GM19025 (cell line): ENCODE results near the gene LRP2BP.
A peak's percentile ranks its signal among the peaks of the same experiment; 100 is the strongest.

Experiments
- ATAC-seq: cut with Tn5 transposase; IDR thresholded peaks from one replicate; pipeline ENCODE4 v1.9.1; 2021; ENCODE audit warnings: mild to moderate bottlenecking, low read depth, moderate library complexity; ENCODE audit not compliant: unreplicated experiment

Gene LRP2BP

GRCh38 chr4:185395238-185395955 lies at the start of gene LRP2BP:
Gene LRP2BP, minus strand, starts transcription at chr4:185395924. Its CDS starts 17,738 bp downstream, at chr4:185378186.
- no peak for ATAC-seq

DNA sequence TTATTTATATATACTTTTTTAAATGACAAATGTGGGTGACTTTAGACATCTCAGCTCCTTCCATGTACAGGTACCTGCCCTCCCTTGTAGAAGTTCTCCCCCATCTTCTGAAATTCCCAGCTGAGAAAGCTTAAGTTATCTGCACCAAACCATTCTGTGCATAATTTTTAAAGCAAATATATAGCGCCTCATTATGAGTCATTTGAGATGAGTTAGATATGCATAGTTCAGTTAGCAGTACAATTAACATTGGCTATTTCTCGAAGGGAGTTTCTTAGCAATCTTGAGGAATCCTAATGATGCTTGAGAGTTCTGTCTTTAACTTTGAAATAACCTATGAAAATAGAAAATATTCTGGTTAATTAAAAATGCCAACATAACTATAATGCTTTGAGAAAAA lies 49.5 kb upstream of the LRP2BP start:
- no peak for ATAC-seq

GRCh38 chr4:185441479-185441878 lies 45.8 kb upstream of the LRP2BP start:
- no peak for ATAC-seq

DNA sequence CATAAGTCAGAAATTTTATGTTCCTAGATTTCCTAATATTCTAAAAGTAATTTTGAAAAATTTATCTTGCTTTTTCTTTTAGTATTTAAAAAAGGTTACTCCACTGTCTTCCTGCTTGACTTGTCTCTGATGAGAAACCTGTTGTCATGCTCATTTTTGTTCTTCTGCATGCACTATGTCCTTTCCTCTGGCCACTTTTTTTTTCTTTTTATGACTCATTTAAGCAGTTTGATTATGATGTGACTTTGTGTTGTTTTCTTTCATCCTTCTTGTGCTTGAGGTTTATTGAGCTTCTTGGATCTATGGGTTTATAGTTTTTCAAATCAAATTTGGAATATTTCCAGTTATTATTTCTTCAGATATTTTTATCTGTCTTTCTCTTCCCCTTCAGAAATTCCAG lies 42.1 kb upstream of the LRP2BP start:
- ATAC-seq = no peak

DNA sequence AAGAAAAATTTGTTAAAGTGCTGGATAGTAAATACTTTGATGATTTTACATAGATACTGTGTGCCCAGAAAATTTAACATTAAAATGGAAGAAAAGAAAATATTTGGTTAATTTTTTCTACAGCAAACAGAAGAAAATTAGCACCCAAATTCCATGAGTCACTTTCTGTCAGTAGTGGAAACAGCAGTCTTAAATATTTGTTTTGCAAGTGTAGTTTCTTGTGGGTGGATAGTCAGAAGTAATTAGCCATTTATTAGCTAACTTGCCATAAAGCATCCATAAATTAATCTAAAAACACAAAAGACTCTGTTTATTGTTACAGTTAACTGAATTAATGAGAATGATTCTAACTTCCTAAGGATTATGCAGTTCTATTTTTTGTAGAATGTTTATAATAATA lies 39.7 kb upstream of the LRP2BP start:
- ATAC-seq = no peak

DNA sequence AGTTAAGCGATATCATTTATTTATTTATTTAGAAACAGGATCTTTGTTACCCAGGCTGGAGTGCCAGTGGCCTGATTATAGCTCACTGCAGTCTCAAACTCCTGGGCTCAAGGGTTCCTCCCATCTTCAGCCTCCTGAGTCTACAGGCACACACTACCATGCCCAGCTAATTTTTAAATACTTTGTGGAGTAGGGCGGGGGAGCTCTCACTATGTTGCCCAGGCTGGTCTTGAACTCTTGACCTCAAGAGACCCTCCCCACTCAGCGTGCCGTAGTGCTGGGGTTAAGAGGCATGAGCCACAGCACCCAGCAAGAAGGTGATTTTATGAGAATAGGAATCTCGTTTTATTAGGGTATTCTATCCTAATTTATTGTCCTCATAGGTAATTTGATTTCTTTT lies 33.9 kb upstream of the LRP2BP start:
- ATAC-seq = no peak

GRCh38 chr4:185426960-185427688 lies 31.4 kb upstream of the LRP2BP start:
- ATAC-seq = no peak

GRCh38 chr4:185425647-185426352 lies 30.1 kb upstream of the LRP2BP start, which contains the start of gene UFSP2:
Gene UFSP2, minus strand, starts transcription at chr4:185425964. Its CDS starts 96 bp downstream, at chr4:185425868.
- peak; percentile 95 for ATAC-seq

DNA sequence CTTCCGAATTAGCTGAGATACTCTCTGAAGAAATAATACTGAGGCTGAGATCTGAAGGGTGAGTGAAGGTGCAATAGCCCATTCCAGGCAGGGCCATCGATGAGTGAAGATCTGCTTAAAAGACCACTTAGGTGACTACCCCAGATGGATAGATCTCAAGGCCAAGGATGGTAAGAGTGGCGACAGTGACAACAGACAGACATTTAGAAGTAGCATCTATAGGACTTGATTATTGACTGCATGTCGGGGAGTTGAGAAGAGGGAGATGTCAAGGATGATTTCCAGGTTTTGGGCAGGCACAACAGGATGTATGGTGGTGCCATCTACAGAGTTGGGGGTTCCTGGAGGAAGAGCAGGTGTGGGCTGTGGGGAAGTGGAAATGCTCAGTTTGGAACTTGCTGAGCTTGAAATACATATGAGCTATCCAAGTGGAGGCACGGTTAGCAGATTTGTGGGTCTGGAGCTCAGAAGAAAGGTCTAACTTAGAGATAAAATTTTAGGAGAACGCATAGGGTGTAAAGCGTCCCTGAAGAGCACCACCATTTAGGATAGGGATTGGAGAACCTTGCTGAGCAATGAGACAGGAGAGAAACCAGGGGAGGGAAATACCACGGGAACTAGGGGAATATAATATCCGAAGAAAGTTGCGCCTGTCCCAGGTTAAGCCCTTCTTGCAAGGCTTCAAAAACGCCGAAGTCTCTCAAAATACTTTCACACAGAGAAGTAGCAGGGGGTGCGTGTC lies 29.4 kb upstream of the LRP2BP start:
- ATAC-seq = no peak

- ATAC-seq = no peak
Measured at GRCh38 chr4:185421366-185422124, 25.8 kb upstream of the LRP2BP start.

GRCh38 chr4:185416955-185417354 lies 21.2 kb upstream of the LRP2BP start:
- no peak for ATAC-seq

- ATAC-seq = no peak
Measured at GRCh38 chr4:185412412-185412811, 16.7 kb upstream of the LRP2BP start.

- no peak for ATAC-seq
Measured at GRCh38 chr4:185411849-185412248, 16.1 kb upstream of the LRP2BP start.

DNA sequence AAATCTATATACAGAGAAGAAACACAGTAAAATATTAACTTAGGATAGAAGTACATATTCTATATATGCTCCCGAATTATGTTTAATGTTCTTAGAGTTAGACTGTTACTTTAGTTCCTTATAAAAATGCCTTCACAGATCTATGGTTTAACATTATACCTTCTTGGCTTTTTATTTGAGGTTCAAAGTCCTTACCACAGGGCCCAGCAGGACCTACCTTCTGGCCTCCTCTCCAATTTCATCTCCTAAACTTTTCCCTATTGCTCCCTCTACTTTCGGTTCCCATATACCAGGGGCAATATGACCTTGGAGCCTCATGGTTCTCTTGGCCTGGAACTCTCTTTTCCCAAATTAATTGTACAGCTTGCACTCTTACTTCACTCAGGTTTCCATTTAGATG lies 12.7 kb upstream of the LRP2BP start:
- ATAC-seq = no peak

DNA sequence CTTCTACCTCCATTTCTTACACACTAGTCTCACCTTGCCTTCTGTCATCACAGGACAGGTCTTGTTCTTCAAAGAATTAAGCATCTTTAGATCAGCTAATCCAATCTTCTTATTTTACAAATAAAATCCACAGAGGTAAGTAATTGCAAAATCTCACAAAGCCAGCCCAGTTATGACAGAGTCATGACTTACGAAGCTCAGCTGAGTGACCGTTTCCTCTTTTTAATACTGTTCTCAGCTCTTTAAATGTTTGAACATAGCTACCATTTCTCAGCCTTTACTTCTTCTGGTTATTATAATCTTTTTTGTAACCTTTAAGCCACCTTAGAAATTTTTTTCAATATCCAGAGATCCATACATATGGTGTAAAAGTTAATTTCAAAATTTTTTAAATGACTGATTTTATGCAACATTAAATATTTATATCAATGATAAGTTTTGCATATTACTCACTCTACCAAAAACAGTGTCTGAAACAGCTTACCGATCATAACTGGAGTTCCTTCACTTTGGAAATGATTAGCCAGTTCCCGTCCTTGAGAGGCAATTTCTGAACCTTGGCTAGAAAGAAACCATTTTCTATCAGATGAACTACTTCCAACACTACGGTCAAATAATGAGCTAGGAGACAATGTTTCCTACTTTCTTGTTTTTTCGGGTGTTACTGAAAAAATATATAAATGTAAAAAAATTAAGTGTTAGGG lies 9.7 kb upstream of the LRP2BP start:
- no peak for ATAC-seq

DNA sequence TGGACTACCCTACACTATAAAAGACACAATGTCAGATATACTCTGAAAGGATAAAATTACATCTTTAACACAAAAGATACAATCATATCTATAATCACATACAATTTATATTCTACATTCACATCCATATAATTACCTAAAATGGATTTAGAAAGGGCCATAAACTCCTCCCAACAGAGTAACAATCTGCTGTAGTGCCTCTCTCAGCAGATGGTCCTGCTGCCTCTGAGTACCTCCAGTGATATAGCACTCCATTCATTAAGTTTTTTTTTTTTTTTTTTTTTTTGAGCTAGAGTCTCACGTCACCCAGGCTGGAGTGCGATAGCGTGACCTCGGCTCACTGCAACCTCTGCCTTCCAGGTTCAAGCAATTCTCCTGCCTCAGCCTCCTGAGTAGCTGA lies 8.3 kb upstream of the LRP2BP start:
- ATAC-seq = no peak

DNA sequence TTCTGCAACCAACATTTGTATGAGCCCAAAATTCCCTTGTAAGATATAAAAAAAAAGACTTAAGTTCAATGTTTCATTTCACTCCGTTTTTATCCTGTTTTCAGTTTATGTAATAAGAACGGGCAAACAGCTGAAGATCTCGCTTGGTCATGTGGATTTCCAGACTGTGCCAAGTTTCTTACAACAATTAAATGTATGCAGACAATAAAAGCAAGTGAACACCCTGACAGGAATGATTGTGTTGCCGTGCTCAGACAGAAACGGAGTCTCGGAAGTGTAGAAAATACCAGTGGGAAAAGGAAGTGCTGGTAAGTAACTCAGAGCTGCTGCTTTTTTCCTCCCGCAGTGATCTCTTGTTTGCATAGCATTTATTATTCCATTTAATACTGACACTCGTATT lies 3.7 kb upstream of the LRP2BP start:
- ATAC-seq = no peak

- no peak for ATAC-seq
Measured at GRCh38 chr4:185398618-185399017, 2.9 kb upstream of the LRP2BP start.

DNA sequence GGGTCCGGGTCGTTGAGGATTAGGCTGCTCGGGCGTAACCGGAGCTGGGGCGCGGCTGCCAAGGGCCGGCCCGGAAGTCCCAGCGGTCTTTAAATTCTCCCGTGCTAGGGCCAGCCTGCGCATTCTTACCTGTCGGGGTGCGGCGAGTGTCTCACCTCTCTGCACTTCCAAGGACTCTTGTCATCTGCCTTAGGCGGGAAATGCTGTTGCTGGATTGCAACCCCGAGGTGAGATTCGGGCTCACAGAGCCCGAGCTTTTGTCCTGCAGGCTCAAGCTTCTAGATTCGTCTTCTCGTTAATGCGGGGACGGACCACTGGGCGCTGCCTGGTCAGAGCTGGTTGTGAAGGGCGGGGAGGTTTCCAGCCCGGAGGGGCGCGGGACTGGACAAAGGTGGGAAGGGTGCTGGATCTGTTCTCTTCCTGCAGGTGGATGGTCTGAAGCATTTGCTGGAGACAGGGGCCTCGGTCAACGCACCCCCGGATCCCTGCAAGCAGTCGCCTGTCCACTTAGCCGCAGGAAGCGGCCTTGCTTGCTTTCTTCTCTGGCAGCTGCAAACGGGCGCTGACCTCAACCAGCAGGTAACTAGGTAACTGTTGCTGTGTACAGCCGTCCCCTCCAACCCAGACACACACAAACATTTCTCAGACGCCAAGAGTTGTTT lies 1.1 kb upstream of the LRP2BP start, which contains the start of gene ANKRD37:
ANKRD37 (plus strand) TSS at position 118 of the 662 bp plus-strand sequence; CDS start at position 201, 83 bp downstream.
- ATAC-seq = no peak
